ENCODE measurements around the gene KRTAP5-9. TPM values are rescaled to one million over a fixed set of nuclear protein-coding genes. Genes with fewer than 3 reads are reported as not detected.
A peak's percentile ranks its signal among the peaks of the same experiment; 100 is the strongest.
"Not testable (repeated sequence)": the region's sequence is repeated elsewhere in the genome, so short reads cannot be mapped to it uniquely, and the experiment has no call there.

KRTAP5-9 gene
- total and polyA plus RNA-seq, 2 of the 8 experiments (the other 6 are each of a cell fraction or from before 2014, with no cell fraction given), result 0.11 TPM; not detected in 1

- H3K27ac ChIP-seq (ENCODE audit: low read depth, low read length); H3K4me1 ChIP-seq (replicated peaks in 1 of 4; ENCODE audit: control insufficient read depth in 3 of 4, insufficient read depth in 4 of 4, low read length in 3 of 4); H3K4ac ChIP-seq (replicated peaks; ENCODE audit: insufficient read length, low read depth, low read length); H2BK120ac ChIP-seq (replicated peaks; ENCODE audit: low read depth, low read length); H2BK12ac ChIP-seq (ENCODE audit: low read depth, low read length); H3K27me3 ChIP-seq (replicated peaks in 1 of 4; ENCODE audit: control insufficient read depth in 3 of 4, extremely low read depth in 1 of 4, insufficient read depth in 3 of 4, low read length in 3 of 4); H2BK15ac ChIP-seq (ENCODE audit: low read length); H2BK20ac ChIP-seq (ENCODE audit: low read length); H4K8ac ChIP-seq (ENCODE audit: extremely low read depth, insufficient read depth, low read length); H3K36me3 ChIP-seq (ENCODE audit: control insufficient read depth in 2 of 4, insufficient read depth in 4 of 4, low read length in 3 of 4); H3K56ac ChIP-seq (replicated peaks; ENCODE audit: insufficient read length, low read depth, low read length); H4K5ac ChIP-seq (ENCODE audit: insufficient read length, low read depth, low read length); H3K23ac ChIP-seq (ENCODE audit: insufficient read length); H2BK5ac ChIP-seq (ENCODE audit: low read depth, low read length); H3K9ac ChIP-seq (replicated peaks in 1 of 4; ENCODE audit: extremely low read depth in 1 of 4, low read depth in 3 of 4, low read length in 3 of 4); H3K4me3 ChIP-seq (ENCODE audit: extremely low read depth in 1 of 4, insufficient read depth in 2 of 4, low read depth in 3 of 4, low read length in 4 of 4); FAIRE-seq; H3K79me1 ChIP-seq (ENCODE audit: low read depth, low read length); H4K20me1 ChIP-seq (replicated peaks in 1 of 2; ENCODE audit: control insufficient read depth in 1 of 2, insufficient read depth in 2 of 2, low read length in 2 of 2); H3K79me2 ChIP-seq (ENCODE audit: control insufficient read depth in 1 of 2, insufficient read depth in 2 of 2, low read length in 2 of 2); H3K9me3 ChIP-seq (ENCODE audit: insufficient read depth in 2 of 2, low read depth in 1 of 2, low read length in 1 of 2); H3K18ac ChIP-seq (ENCODE audit: extremely low read depth, low read length); H3K14ac ChIP-seq (ENCODE audit: insufficient read length); H3K23me2 ChIP-seq (ENCODE audit: low read depth, low read length); H4K91ac ChIP-seq (replicated peaks; ENCODE audit: insufficient read length, low read length); H3K4me2 ChIP-seq (ENCODE audit: insufficient read depth in 1 of 2, low read depth in 2 of 2, low read length in 2 of 2); H2AFZ ChIP-seq (ENCODE audit: low read length); H2AK5ac ChIP-seq (ENCODE audit: low read depth, low read length): not testable (repeated sequence)
- DNase-seq (ENCODE audit: low read depth in 1 of 2, low spot score in 2 of 2), result peak in 1 of 2 experiments; percentile 35
- WGBS, 2 experiments (ENCODE audit: extremely low coverage in 1 of 2, insufficient coverage in 1 of 2, insufficient read length in 1 of 2, insufficient replicate concordance in 2 of 2, low coverage in 1 of 2, low lambda C conversion rate in 2 of 2, missing lambda C conversion rate in 1 of 2), result 91% methylated on average over 4 of the region's 4 CpGs; no CpG with 5 or more reads in 1 of the 2 experiments
- POLR2A ChIA-PET (ENCODE audit: partially characterized antibody), result interaction anchor here (0.6 kb wide), 1 partner anchor 1769 kb away, joined by 3 read pairs; no protein-coding TSS in a partner anchor
- CTCF ChIA-PET (ENCODE audit: partially characterized antibody), result interaction anchor here (1.2 to 1.6 kb wide), 2 partner anchors 10 to 25 kb away, joined by 4 to 5 read pairs; no protein-coding TSS in a partner anchor
Observed at GRCh38 chr11:71537977-71538665, 10.1 kb upstream of the KRTAP5-9 start, which contains the start of gene KRTAP5-8. Gene KRTAP5-8, plus strand, starts transcription at chr11:71538025. Its CDS starts 31 bp downstream, at chr11:71538056.

Measured in H1 (cell line).